Measurements from ENCODE around the gene PRSS50.

DNA sequence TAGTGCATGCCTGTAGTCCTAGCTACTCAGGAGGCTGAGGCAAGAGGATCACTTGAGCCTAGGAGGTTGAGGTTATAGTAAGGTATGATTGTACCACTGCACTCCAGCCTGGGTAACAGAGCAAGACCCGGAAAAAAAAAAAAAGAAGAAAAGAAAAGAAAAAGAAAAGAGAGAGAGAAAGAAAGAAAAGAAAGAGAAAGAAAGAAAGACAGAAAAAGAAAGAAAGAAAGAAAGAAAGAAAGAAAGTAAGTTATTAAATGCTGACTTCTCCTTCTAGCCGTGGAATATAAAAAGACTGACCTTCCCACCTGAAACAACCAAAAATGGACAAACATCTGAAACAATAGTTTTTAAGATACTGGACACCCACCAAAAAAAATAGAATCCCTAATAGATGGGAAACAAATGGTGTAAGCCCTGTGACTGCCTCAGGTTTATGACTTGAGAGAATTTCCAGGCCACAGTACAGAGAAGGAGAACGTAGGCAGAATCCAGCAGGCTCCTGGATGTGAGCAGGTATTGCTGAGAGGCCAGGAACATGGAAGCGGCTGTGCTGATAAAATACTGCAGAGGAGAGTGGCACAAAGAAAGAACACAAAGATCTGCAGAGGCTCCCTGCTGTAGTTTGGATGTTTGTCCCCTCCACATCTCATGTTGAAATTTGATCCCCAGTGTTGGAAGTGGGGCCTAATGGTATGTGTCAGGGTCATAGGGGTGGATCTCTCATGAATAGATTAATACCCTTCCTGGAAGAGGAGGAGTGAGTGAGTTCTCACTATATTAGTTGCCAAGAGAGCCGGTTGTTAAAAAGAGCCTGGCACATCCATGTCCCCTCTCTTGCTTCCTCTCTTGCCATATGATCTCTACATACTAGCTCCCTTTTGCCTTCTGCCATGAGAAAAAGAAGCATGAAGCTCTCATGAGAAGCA is 41.8 kb upstream of the PRSS50 start:
- TF ChIP-seq YY1 (IDR thresholded peaks at IDR 0.05; ENCODE audit: low read depth): no peak
- TF ChIP-seq CTCF (IDR thresholded peaks at IDR 0.05): no peak
- TF ChIP-seq RXRA (IDR thresholded peaks at IDR 0.05; ENCODE audit: borderline replicate concordance, low read depth): no peak
- TF ChIP-seq, protein P1, sequence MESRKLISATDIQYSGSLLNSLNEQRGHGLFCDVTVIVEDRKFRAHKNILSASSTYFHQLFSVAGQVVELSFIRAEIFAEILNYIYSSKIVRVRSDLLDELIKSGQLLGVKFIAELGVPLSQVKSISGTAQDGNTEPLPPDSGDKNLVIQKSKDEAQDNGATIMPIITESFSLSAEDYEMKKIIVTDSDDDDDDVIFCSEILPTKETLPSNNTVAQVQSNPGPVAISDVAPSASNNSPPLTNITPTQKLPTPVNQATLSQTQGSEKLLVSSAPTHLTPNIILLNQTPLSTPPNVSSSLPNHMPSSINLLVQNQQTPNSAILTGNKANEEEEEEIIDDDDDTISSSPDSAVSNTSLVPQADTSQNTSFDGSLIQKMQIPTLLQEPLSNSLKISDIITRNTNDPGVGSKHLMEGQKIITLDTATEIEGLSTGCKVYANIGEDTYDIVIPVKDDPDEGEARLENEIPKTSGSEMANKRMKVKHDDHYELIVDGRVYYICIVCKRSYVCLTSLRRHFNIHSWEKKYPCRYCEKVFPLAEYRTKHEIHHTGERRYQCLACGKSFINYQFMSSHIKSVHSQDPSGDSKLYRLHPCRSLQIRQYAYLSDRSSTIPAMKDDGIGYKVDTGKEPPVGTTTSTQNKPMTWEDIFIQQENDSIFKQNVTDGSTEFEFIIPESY (IDR thresholded peaks at IDR 0.05; ENCODE audit: borderline replicate concordance, low read depth): no peak
- TF ChIP-seq POLR2AphosphoS5 (IDR thresholded peaks at IDR 0.05; ENCODE audit: low read depth, low read length): no peak
- no peak for TF ChIP-seq RAD21 (IDR thresholded peaks at IDR 0.05; ENCODE audit: low read length)
- TF ChIP-seq CHD2 (IDR thresholded peaks at IDR 0.05; ENCODE audit: low read length, partially characterized antibody): no peak
- no peak for TF ChIP-seq FOXM1 (IDR thresholded peaks at IDR 0.05; ENCODE audit: low read depth)
- no peak for TF ChIP-seq TAF1 (IDR thresholded peaks at IDR 0.05; ENCODE audit: borderline replicate concordance, low read depth, low read length)
- TF ChIP-seq NRF1 (IDR thresholded peaks at IDR 0.05; ENCODE audit: low read depth, low read length): no peak
- TF ChIP-seq GABPA (IDR thresholded peaks at IDR 0.05; ENCODE audit: low read depth): no peak
- TF ChIP-seq USF1 (IDR thresholded peaks at IDR 0.05; ENCODE audit: borderline replicate concordance, low read depth): no peak
- TF ChIP-seq RCOR1 (IDR thresholded peaks at IDR 0.05; ENCODE audit: low read length): no peak
